H1 (cell line): ENCODE measurements around the gene GFOD1. TPM values are rescaled to one million over a fixed set of nuclear protein-coding genes. Genes with fewer than 3 reads are reported as not detected.

ENCODE experiments used
- MAFK ChIP-seq: IDR thresholded peaks from 2 replicates; pipeline ENCODE4 v1.6.1; 2012; ENCODE audit warnings: low read depth, mild to moderate bottlenecking, improper control_type of control experiment, low read length
- RAD21 ChIP-seq, 2 experiments: IDR thresholded peaks in 1 of 2; conservative IDR thresholded peaks in 1 of 2; 2 replicates each; pipeline ENCODE4 v1.6.1; 2011; ENCODE audit warnings: low read depth in 2 of 2, low read length in 2 of 2, improper control_type of control experiment in 1 of 2, inconsistent platforms in 1 of 2, mild to moderate bottlenecking in 1 of 2, moderate library complexity in 1 of 2
- polyA plus RNA-seq, 7 experiments: library from polyadenylated mRNA; depleted of rRNA in 3 of 7; stranded (reverse) in 5 of 7; unstranded in 2 of 7; fragments of >200 nt in 5 of 7; fragments of 200-250 nt in 2 of 7; gene quantifications; 1 replicate in 5 of 7; 2 replicates in 1 of 7; 4 replicates in 1 of 7; pipeline versions ENCODE4 v1.2.1 to v1.2.3, GENCODE V29; 2011 to 2013; ENCODE audit warnings: missing spikeins in 2 of 7, mixed read lengths in 2 of 7
- total RNA-seq: library from RNA; stranded (reverse); fragmentation: NEBNext Ultra II Directional; extraction: Animal tissue kit (Norgen Biotek cat#: 25700); gene quantifications from 2 replicates; pipeline ENCODE4 v1.2.1, GENCODE V29; 2021

The GFOD1 gene
- total and polyA plus RNA-seq, 2 of the 8 experiments (the other 6 are each of a cell fraction or from before 2014, with no cell fraction given) = 2.5 to 8.8 TPM

- TF ChIP-seq MAFK (no peak), RAD21 (IDR thresholded peaks at IDR 0.05 in 1 of 2, conservative IDR thresholded peaks at IDR 0.05 in 1 of 2; ENCODE audit: low read depth in 2 of 2, low read length in 2 of 2) (no peak)
These were observed 128.1 kb downstream of the GFOD1 start (continued) for GRCh38 chr6:13359287-13359686.
